HG03060 (cell line): ENCODE measurements around the gene TUBGCP5.

Experiments
- ATAC-seq: cut with Tn5 transposase; IDR thresholded peaks from one replicate; pipeline ENCODE4 v1.9.1; 2021; ENCODE audit warnings: low read depth, moderate number of reproducible peaks; ENCODE audit not compliant: unreplicated experiment

TUBGCP5 gene

GRCh38 chr15:22956257-22956977 is 83.0 kb downstream of the TUBGCP5 start:
- ATAC-seq = no peak

- no peak for ATAC-seq
Observed at GRCh38 chr15:22955544-22956119, 83.7 kb downstream of the TUBGCP5 start.

GRCh38 chr15:22954798-22955543 is 84.4 kb downstream of the TUBGCP5 start:
- no peak for ATAC-seq

- no peak for ATAC-seq
Observed at GRCh38 chr15:22954326-22954725, 85.0 kb downstream of the TUBGCP5 start.

GRCh38 chr15:22952796-22953579 is 86.4 kb downstream of the TUBGCP5 start:
- no peak for ATAC-seq

- ATAC-seq = no peak
Observed at GRCh38 chr15:22951381-22952280, 87.7 kb downstream of the TUBGCP5 start.

GRCh38 chr15:22951031-22951380 is 88.4 kb downstream of the TUBGCP5 start:
- ATAC-seq = no peak

- no peak for ATAC-seq
Observed at GRCh38 chr15:22950256-22950990, 88.9 kb downstream of the TUBGCP5 start.
